ENCODE results near the gene NPR1. TPM values are rescaled to one million over a fixed set of nuclear protein-coding genes. Genes with fewer than 3 reads are reported as not detected.

Gene NPR1
- total and polyA plus RNA-seq, 2 donors (not counting 3 experiments of a cell fraction or from before 2014, with no cell fraction given), result 9.8 to 13.3 TPM

DNA sequence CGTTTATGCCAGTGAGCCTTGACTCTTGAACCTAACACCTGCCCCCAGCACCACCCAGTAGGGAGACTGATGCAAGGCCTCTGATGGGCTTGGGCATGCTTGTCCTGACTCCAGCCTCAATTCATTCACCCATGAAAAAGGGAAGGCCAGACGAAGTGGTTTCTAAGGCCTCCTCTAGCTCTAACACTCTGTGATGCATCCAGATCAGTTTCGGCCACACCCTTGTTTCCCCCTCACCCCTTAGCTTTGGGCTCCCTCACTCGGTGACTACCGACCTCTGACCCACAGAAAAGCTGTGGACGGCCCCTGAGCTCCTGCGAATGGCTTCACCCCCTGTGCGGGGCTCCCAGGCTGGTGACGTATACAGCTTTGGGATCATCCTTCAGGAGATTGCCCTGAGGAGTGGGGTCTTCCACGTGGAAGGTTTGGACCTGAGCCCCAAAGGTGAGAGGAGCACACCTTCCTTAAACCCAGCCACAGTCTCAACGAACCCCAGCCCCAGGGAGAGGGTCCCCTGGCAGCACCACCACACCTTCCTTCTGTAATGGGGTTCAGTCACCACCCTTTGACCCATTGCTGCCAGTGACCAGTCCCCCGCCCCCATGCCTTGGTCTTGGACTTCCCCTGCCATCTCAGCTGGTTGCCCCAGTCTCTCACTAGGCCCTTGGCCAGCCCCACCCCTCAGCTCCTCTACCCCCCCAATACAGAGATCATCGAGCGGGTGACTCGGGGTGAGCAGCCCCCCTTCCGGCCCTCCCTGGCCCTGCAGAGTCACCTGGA is 9.0 kb downstream of the NPR1 start:
- no peaks in the 10 kb centered on the region for H3K27me3 ChIP-seq (ENCODE audit: control insufficient read depth in 2 of 2, insufficient read depth in 2 of 2, low read length in 2 of 2)
- peaks cover 0 to 19% of the 10 kb centered on the region in 2 experiments for H3K36me3 ChIP-seq (ENCODE audit: control insufficient read depth in 2 of 2, extremely low read depth in 1 of 2, insufficient read depth in 2 of 2, low read length in 2 of 2)
- H3K9me1 ChIP-seq (replicated peaks; ENCODE audit: control insufficient read depth, extremely low read depth, insufficient read depth, low read length), result no peaks in the 10 kb centered on the region
- ChIA-PET POLR2A (no interaction called here), CTCF (interaction anchor here (1.7 kb wide), 1 partner anchor 11 kb away, joined by 5 read pairs; no protein-coding TSS in a partner anchor)
- H3K79me2 ChIP-seq (ENCODE audit: control insufficient read depth, insufficient read depth, low read length), result no peaks in the 10 kb centered on the region
- no peak for FAIRE-seq
- intact Hi-C loops (cut with micrococcal nuclease) (no loop called here), dilution Hi-C loops (cut with MboI; ENCODE audit: extremely low pct_ligation_motif_present, low sequenced_read_pairs) (no loop called here)
- H4K20me1 ChIP-seq (replicated peaks; ENCODE audit: control insufficient read depth, extremely low read depth, insufficient read depth, low read length), result no peaks in the 10 kb centered on the region
- H3K4me3 ChIP-seq (replicated peaks in 1 of 3; ENCODE audit: insufficient read depth in 1 of 3, low read depth in 1 of 3, low read length in 3 of 3), result no peak overlapping the region
- no peak overlapping the region for H3K27ac ChIP-seq (ENCODE audit: insufficient read depth, low read depth, low read length)
- no peak overlapping the region for H3K9ac ChIP-seq (replicated peaks; ENCODE audit: extremely low read depth, insufficient read depth, low read length)
- no peaks in the 10 kb centered on the region for H3K4me1 ChIP-seq (ENCODE audit: control insufficient read depth, extremely low read depth, insufficient read depth, low read length)
- no TSS peak for BruUV-seq (replicated peaks)
- no peak for DNase-seq (ENCODE audit: low read depth, low spot score)
- TF ChIP-seq, protein P1, sequence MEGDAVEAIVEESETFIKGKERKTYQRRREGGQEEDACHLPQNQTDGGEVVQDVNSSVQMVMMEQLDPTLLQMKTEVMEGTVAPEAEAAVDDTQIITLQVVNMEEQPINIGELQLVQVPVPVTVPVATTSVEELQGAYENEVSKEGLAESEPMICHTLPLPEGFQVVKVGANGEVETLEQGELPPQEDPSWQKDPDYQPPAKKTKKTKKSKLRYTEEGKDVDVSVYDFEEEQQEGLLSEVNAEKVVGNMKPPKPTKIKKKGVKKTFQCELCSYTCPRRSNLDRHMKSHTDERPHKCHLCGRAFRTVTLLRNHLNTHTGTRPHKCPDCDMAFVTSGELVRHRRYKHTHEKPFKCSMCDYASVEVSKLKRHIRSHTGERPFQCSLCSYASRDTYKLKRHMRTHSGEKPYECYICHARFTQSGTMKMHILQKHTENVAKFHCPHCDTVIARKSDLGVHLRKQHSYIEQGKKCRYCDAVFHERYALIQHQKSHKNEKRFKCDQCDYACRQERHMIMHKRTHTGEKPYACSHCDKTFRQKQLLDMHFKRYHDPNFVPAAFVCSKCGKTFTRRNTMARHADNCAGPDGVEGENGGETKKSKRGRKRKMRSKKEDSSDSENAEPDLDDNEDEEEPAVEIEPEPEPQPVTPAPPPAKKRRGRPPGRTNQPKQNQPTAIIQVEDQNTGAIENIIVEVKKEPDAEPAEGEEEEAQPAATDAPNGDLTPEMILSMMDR (IDR thresholded peaks at IDR 0.05; ENCODE audit: extremely low read depth in 1 of 2, insufficient read depth in 1 of 2, low read depth in 1 of 2, low read length in 2 of 2), result no peak
- TF ChIP-seq GATA2 (IDR thresholded peaks at IDR 0.05; ENCODE audit: insufficient read depth, insufficient read length, low read depth, low read length), result no peak
- TF ChIP-seq FOS (IDR thresholded peaks at IDR 0.05; ENCODE audit: borderline replicate concordance, insufficient read depth, low read length), result no peak
- no peak overlapping the region for H3K4me2 ChIP-seq (ENCODE audit: insufficient read depth, low read length)
- H2AFZ ChIP-seq (ENCODE audit: low read depth, low read length), result no peak overlapping the region
- H3K9me3 ChIP-seq (replicated peaks; ENCODE audit: control insufficient read depth, insufficient read depth, low read length), result no peaks in the 10 kb centered on the region

DNA sequence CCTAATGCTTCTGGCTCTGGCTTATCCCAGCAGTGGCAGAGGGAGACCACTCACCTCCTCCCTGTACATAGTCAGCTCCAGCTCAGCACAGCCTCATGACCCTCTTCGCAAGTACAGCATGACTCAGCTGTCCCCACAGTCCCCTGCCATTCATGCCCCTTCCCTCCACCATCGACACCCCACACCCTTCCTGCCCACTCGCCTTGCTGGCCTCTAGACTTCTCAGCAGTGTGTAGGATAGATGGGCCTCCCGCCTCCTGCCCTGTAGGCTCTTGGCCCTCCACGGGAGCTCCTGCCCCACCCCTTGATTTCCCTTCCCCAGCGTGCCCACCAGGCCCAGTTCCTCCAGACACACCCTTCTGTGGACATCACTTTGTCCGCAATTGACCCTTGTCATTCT is 9.8 kb downstream of the NPR1 start:
- no peak for FAIRE-seq
- no peak overlapping the region for H2AFZ ChIP-seq (ENCODE audit: low read depth, low read length)
- no peaks in the 10 kb centered on the region for H4K20me1 ChIP-seq (replicated peaks; ENCODE audit: control insufficient read depth, extremely low read depth, insufficient read depth, low read length)
- peaks cover 0 to 16% of the 10 kb centered on the region in 2 experiments for H3K36me3 ChIP-seq (ENCODE audit: control insufficient read depth in 2 of 2, extremely low read depth in 1 of 2, insufficient read depth in 2 of 2, low read length in 2 of 2)
- dilution Hi-C loops (cut with MboI; ENCODE audit: extremely low pct_ligation_motif_present, low sequenced_read_pairs), result no loop called here
- H3K4me2 ChIP-seq (ENCODE audit: insufficient read depth, low read length), result no peak overlapping the region
- no TSS peak for BruUV-seq (replicated peaks)
- H3K79me2 ChIP-seq (ENCODE audit: control insufficient read depth, insufficient read depth, low read length), result no peaks in the 10 kb centered on the region
- H3K9ac ChIP-seq (replicated peaks; ENCODE audit: extremely low read depth, insufficient read depth, low read length), result no peak overlapping the region
- no peaks in the 10 kb centered on the region for H3K4me1 ChIP-seq (ENCODE audit: control insufficient read depth, extremely low read depth, insufficient read depth, low read length)
- DNase-seq (ENCODE audit: low read depth, low spot score), result no peak
- H3K27ac ChIP-seq (ENCODE audit: insufficient read depth, low read depth, low read length), result no peak overlapping the region
- H3K9me3 ChIP-seq (replicated peaks; ENCODE audit: control insufficient read depth, insufficient read depth, low read length), result no peaks in the 10 kb centered on the region
- ChIA-PET POLR2A (no interaction called here), CTCF (no interaction called here)
- no peaks in the 10 kb centered on the region for H3K9me1 ChIP-seq (replicated peaks; ENCODE audit: control insufficient read depth, extremely low read depth, insufficient read depth, low read length)
- no peak overlapping the region for H3K4me3 ChIP-seq (replicated peaks in 1 of 3; ENCODE audit: insufficient read depth in 1 of 3, low read depth in 1 of 3, low read length in 3 of 3)
- H3K27me3 ChIP-seq (ENCODE audit: control insufficient read depth in 2 of 2, insufficient read depth in 2 of 2, low read length in 2 of 2), result no peaks in the 10 kb centered on the region
- intact Hi-C loops (cut with micrococcal nuclease), result no loop called here
- TF ChIP-seq MYC (IDR thresholded peaks at IDR 0.05; ENCODE audit: low read depth, low read length) (no peak), JUN (IDR thresholded peaks at IDR 0.05; ENCODE audit: borderline replicate concordance, insufficient read depth, insufficient read length, low read depth) (no peak), POLR2AphosphoS5 (IDR thresholded peaks at IDR 0.05; ENCODE audit: insufficient read depth, low read depth, low read length) (no peak), POLR2A (IDR thresholded peaks at IDR 0.05; ENCODE audit: low read depth, low read length) (no peak), EZH2 (IDR thresholded peaks at IDR 0.05; ENCODE audit: borderline replicate concordance, low read depth, low read length, severe bottlenecking) (no peak), FOS (IDR thresholded peaks at IDR 0.05; ENCODE audit: borderline replicate concordance, insufficient read depth, low read length) (no peak), GATA2 (IDR thresholded peaks at IDR 0.05; ENCODE audit: insufficient read depth, insufficient read length, low read depth, low read length) (no peak)
- TF ChIP-seq, protein P2, sequence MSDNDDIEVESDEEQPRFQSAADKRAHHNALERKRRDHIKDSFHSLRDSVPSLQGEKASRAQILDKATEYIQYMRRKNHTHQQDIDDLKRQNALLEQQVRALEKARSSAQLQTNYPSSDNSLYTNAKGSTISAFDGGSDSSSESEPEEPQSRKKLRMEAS (IDR thresholded peaks at IDR 0.05; ENCODE audit: insufficient read depth, insufficient read length), result no peak
- TF ChIP-seq, protein P1 (IDR thresholded peaks at IDR 0.05; ENCODE audit: extremely low read depth in 1 of 2, insufficient read depth in 1 of 2, low read depth in 1 of 2, low read length in 2 of 2), result no peak
